K562 (cell line): ENCODE results near the gene ACTR3C. TPM values are rescaled to one million over a fixed set of nuclear protein-coding genes. Genes with fewer than 3 reads are reported as not detected.

Experiments
- CUX1 ChIP-seq: fragments of 200-800 bp; sonication (Bioruptor generic); IDR thresholded peaks from 2 replicates; pipeline ENCODE4 v1.6.1; 2016; ENCODE audit warnings: missing genetic modification characterization, missing compliant biosample characterization
- CXXC5 ChIP-seq: fragments of 250-450 bp; sonication (Bioruptor Pico); IDR thresholded peaks from 2 replicates; pipeline ENCODE4 v1.8.0; 2022; ENCODE audit warnings: inconsistent platforms, mild to moderate bottlenecking, moderate library complexity
- HINFP ChIP-seq: fragments of 450-650 bp; conservative IDR thresholded peaks from 2 replicates; pipeline ENCODE4 v1.6.1; 2016; ENCODE audit warnings: missing genetic modification characterization, low read depth, mild to moderate bottlenecking, control low read depth, missing compliant biosample characterization
- PYGO2 ChIP-seq: fragments of 450-650 bp; IDR thresholded peaks from 2 replicates; pipeline ENCODE4 v1.6.1; 2016; ENCODE audit warnings: mild to moderate bottlenecking, missing genetic modification characterization, moderate library complexity, missing compliant biosample characterization
- polyA plus RNA-seq, 8 experiments: library from polyadenylated mRNA; depleted of rRNA in 4 of 8; stranded (reverse) in 5 of 8; unstranded in 3 of 8; fragments of >200 nt; fragmentation: Nextera tagmentation in 2 of 8; fragmentation: Illumina TruSeq in 1 of 8; extraction: Ambion mirVana in 2 of 8; extraction: Trizol in 1 of 8; gene quantifications; 2 replicates each; pipeline versions ENCODE4 v1.2.1 to v1.2.3, GENCODE V29; 2011 to 2014; ENCODE audit warnings: inconsistent platforms in 1 of 8, missing spikeins in 1 of 8
- total RNA-seq, 7 experiments: library from RNA; depleted of rRNA in 6 of 7; stranded (reverse); fragments of >200 nt in 6 of 7; fragmentation: Illumina TruSeq in 2 of 7; extraction: Trizol in 2 of 7; gene quantifications; 2 replicates each; pipeline versions ENCODE4 v1.2.1 to v1.2.3, GENCODE V29; 2011 to 2021; ENCODE audit warnings: low replicate concordance in 1 of 7

Gene ACTR3C
- total and polyA plus RNA-seq, 9 of the 15 experiments (the other 6 are each of a cell fraction or from before 2014, with no cell fraction given) = 9.0 to 35.4 (median 13.3) TPM

GRCh38 chr7:150316987-150317386 is 6.4 kb downstream of the ACTR3C start (continued):
- 0 out of 2 replicates have a peak, but pooled peaks have one; percentile 15 for TF ChIP-seq CUX1 (CRISPR knock-in tag)
- TF ChIP-seq CXXC5 (CRISPR knock-in tag) = 0 out of 2 replicates have a peak, but pooled peaks have one; percentile 9
- 0 out of 2 replicates have a peak, but pooled peaks have one; percentile 4 for TF ChIP-seq HINFP (tag)
- TF ChIP-seq PYGO2 = 0 out of 2 replicates have a peak, but pooled peaks have one; percentile 22
